GM18909 (cell line): ENCODE results near the gene PMEPA1.

Source experiments
- ATAC-seq: cut with Tn5 transposase; IDR thresholded peaks from one replicate; pipeline ENCODE4 v1.9.1; 2021; ENCODE audit warnings: mild to moderate bottlenecking; ENCODE audit not compliant: unreplicated experiment, poor library complexity

The PMEPA1 gene

DNA sequence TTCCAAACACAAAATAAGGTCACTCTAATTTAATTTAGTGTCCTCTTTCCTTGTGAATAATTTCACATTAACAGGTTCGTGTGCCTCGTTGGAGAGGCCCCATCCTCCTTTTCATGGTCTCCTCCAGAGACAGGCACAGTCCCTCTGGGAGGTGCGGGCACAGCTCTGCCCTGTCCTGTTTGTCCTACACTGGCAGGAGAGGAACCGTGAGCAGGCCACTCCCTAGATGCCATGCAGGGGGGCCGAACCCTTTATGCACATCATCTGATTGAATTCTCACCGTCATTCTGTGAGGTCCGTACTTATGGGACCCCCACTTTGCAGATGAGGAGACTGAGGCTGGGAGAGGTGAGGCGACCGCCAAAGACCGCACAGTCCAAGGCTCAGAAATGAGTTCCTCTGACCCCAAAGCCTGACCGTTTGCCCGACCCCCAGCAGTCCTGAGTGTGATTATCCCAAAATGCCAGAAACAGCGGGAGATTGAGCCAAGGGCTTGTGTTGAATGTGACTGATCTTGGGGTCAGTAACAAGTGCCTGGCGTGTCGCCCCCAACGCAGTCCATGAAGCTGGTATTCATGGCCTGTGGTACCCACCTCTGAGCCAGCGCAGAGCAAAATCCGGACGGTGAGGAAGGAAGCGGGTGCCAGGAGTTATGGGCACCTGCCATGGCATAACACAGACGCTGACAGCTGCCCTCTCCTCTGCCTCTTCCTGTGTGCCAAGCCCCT is 43.5 kb downstream of the PMEPA1 start:
- no peak for ATAC-seq

DNA sequence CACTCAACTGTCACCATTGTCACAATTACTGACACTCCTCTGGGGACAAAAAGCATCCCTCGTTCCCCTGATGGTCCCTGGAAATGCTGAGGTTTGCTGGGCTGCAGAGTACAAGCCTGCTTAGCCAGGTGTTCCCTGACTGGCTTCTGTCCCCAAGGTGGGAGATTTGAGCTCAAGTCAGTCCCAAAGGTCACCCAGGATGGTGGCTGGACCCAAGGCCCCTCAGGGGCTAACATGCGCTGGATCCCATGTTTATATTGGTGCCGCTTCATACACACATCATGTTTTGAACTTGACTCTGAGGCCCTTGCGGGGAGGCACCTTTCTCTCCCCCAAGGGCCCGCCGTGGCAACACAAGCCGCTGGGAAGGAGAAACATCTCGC is 44.2 kb downstream of the PMEPA1 start:
- no peak for ATAC-seq

DNA sequence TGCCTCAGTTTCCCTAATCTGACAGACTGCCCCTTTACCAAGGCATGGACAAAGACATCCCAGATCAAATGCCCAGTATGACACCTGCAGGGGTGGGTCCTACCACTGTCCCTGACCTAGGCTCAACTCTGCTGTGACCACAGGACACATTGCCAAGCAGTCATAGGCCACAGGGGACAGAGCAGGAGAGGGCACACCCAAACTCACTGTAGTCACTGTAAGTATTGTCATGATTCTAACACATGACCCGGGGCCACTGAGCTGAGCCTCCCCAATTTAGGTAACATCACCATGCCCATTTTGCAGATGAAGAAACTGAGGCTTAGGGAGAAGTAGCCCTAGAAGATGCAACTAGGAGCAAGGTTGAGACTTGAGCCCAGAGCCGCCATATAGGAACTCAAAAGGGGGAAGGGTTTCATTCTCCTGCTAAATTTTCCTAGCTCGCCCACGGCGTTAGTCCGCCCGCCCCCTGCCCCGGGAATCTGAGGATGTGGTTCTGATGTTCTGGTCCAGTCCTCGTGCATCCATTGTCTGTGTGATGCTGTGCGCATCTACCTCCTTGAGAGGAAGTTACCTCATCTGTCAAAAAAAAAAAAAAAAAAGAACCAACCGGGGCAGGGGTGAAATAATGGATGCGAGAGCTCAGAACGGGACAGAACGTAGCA is 44.8 kb downstream of the PMEPA1 start:
- no peak for ATAC-seq

DNA sequence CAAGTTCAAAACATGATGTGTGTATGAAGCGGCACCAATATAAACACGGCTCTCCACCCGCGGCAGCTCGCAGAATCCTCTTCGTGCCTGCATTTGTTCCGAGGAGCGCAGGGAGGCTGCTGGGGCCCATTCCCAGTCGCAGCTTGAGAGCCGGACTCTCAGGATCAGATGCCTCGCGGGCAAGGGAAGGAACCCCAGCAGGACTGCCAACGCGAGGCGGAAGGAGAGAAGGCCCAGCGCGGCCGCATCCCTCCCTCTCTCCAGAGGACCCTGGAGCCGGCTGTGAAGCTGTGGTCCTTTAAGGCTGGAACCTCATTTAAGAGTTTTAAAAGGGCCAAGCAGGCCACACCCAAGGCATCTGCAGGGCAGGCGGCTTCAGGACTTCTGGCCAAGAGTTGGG is 45.3 kb downstream of the PMEPA1 start:
- ATAC-seq = no peak

DNA sequence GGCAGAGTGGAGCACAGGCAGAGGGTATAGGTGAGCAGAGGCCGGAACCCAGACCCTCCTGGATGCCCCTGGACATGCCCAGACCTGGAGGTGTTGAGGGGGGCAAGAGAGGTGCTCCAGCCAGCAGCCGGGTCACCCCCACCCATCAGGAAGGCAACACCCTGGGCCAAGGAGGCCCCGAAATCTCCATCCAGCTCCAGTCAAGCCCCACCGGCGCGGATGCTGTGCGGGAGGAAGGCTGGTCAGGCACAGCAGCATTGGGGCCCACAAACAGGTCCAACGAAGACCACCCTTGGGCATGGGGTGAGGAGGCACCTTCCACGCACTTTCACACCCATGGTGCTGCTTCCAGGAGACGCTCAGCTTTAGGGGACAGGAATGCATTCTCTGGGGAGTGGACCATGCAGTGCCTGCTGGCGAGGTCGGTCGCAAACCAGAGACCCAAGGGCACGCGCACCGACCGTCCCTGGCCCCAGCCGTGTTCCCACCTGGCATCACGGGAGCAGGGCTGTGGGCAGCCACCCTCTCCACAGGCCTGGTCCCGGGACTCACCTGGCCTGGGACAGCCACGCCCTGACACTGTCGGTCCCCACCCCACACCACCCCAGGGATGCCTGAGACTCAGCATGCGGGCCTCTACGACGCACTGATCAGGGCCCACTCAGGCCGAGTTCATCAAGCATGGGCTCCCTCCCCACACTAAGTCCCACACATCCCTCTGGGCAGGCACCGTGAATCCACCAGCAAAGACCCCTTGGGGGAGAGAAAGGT is 45.9 kb downstream of the PMEPA1 start:
- ATAC-seq = no peak

DNA sequence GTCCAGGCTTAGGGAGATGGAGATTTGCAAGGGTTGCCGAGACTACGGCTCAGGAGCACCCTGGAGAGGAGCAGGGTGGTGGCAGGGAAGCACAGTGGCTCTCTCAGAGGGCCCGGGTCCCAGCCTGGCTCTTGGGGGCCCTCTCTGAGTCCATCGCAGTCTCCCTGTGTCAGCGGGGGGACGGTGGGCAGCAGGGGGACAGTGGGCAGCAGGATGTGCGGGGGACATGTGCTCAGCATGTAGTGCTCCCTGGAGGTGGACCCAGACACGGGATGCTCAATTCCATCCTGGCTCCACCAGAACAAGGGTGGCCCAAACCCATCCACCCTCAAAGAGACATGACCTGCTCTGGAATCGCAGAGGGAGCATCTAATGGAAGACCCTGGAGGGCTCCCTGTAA is 46.6 kb downstream of the PMEPA1 start:
- no peak for ATAC-seq

DNA sequence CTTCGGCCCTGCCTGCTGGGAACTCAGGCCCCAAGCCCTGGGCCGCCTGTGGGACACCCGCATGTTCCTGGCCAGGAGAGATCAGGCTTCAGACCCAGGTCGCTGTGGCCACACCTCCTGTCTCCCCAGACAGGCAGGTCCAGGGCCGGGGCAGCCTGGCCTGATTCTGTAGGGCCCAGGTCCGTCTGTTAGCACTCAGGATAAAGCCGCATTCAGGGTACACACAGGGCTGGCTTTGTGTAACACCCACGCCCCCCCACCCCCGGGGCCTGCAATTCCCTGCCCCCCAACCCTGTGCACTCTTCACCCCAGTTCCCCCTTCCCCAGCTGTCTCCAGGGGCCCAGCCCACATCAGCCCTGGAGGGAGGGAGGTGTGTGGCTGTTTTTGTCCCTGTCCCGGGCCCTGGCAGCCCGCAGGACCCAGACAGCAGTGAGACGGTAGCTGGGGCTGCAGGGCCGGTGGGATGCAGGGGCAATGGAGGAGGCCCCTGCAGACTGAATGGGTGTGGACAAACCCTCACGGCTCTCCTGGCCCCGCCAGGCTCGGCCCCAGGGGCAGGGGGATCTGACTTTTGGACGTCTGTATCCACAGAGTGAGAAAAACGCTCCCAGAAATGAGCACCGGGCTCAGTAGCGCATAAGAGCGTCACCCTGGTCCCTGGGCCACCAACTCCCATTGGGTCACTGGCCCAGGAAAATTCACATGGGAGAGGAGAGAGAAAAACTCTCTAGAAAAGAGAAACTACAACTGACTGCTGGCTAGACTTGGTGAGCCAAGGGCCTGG is 47.2 kb downstream of the PMEPA1 start:
- ATAC-seq = no peak

DNA sequence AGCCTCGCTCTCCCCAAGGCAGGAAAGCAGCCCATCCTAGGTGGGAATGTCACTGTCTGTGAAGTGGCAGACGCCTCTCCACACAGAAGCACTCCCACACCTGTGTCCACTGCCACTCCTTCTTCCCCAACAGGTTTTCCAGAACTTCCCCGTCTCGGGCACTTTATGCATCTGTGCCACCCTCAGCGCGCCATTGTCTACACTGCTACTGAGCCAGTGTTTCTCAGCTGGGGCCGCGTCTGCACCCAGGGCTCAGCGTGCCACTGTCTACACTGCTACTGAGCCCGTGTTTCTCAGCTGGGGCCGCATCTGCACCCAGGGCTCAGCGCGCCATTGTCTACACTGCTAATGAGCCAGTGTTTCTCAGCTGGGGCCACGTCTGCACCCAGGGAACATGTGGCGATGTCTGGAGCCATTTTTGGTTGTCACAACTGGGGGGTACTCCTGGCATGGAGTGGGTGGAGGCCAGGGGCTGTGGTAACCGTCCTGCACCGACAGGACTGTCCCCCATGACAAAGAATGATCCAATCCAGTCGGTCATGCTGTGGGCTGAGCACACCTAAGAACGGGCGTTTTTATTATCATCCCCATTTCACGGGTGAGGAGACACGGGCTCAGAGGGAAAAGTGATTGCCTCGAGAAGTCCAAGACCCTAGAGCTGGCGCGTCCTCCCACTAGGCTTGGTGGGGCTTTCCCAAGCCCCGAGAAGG is 47.9 kb downstream of the PMEPA1 start:
- ATAC-seq = no peak

DNA sequence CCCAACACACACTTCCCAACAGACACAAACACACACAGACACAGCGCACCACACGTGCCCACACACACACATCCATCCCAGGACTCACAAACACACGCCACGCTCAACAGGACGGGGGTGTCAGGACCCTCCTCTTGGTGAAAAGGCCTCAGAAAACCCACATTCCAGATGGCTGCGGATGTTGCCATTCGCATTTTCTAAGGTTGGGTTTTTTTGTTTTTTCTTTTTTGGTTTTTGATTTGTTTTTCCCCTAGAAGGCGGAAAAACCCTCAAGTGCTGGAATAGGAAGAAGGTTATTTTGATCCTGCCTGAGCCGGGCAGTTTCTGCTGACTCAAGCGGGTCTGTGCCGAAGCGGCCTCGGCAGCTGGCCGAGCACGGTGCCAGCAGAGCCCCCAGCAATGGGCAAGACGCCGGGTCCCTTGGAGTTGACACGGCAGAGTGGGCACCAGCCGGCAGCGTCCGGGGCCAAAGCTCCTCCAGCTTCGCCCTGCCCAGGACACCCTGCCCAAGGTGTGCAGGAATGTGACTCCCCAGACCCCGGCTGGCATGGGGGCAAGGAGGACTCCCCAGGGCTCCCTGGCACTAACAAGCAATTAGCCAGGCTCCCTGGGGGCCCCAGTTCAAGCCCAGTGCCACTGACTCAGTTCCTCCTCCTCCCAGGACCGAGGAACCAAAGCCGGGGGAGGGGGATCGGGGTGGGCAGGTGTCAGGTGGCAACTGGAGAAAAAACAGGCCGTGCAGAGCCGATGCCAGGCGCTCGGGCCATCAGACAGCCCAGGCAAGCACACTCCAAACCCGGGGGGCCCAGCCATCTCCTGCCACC is 48.7 kb downstream of the PMEPA1 start:
- ATAC-seq = no peak

DNA sequence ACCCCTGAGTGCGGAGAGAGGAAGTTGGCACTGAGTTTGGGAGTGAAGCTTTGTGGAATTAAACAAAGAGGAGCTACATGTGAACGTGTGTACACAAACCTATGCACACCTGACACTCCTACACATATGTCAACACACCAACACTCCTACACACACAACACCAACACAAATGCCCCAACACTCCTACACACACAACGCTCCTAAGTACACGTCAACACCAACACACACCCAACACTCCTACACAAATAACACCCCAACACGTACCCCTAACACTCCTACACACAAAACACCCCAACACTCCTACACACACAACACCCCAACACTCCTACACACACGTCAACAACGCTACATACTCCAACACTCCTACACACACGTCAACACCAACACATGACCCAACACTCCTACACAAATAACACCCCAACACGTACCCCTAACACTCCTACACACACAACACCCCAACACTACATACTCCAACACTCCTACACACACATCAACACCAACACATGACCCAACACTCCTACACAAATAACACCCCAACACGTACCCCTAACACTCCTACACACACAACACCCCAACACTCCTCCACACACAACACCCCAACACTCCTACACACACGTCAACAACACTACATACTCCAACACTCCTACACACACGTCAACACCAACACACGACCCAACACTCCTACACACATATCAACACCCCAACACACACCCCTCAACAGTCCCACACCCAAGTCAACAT is 49.5 kb downstream of the PMEPA1 start:
- no peak for ATAC-seq

DNA sequence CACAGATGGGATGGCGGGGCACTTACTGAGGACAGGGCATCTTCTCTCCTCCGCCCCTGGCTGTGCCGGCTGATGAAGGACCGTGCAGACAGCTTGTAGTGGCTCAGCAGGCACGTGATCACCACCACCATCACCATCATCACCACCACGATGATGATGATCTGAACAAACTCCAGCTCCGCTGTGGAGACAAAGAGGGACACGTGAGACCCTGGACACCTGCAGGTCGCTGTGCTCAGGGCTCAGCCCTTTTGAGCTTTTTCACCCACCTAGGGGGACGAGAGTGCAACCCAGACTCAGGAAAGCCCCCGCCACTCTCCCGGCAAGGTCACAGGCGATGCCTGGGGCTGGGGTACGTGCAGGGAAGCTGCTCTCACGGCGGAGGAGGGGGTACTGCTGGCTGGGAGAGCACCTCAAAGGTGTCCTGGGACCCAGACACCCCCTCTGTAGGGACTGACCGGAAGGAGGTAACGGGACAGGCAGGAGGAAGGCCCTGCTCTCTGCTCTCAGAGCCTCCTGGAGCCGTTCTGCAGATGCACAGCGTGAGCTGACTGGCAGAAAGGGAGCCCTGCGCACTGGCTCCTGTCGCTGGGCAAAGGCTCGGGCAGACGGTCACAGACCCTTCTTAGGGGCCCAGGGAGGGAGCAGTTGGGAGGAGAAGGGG is 50.2 kb downstream of the PMEPA1 start:
- ATAC-seq = no peak

DNA sequence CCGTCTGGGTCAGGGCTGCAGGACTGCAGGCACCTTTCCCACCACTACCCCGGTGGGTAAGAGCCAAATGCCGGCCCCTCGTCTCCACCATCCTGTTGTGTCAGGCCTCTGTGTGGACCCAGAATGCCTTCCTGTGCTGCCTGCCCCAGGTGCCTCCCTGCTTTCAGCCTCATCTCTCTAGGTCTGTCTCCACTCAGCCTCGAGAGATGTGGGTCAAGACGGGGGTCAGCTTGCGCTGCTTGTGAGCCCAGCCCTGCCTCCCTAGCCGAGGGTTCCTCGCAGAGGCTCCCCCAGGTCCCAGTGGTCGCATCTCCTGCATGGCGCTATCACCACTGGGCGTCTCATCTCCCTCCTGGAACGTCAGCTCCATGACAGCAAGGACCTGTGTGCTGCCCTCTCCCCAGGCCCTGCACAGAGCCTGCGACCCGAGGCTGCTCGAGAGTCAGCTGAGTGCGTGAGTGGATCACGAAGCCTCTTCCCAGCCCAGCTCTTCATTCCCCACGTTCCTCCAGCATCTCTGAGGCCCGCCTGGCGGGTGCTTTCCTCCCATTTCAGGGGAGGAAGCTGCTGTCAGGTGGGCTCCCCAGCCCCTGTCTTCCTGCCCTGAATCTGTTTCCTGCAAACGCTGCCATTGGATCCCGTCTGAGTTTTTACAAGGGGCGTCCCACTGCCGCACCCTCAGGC is 50.8 kb downstream of the PMEPA1 start:
- no peak for ATAC-seq

DNA sequence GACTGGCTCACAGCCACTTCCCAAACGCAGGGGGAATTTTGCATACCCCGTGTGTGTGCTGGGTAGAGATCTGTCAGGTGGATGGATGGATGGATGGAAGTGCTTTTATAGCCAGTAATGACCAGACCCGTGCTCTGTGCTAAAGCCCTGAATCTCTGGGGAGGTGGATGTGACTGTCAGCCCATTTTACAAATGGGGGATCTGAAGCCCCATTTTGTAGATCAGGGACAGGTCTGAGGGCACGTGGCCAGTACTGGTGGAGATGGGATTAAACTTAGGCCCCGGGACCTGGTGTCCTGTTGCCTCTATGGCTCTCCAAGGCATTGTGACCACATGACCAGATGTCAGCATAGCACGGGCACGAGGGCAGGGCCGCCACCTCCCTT is 51.4 kb downstream of the PMEPA1 start:
- no peak for ATAC-seq

DNA sequence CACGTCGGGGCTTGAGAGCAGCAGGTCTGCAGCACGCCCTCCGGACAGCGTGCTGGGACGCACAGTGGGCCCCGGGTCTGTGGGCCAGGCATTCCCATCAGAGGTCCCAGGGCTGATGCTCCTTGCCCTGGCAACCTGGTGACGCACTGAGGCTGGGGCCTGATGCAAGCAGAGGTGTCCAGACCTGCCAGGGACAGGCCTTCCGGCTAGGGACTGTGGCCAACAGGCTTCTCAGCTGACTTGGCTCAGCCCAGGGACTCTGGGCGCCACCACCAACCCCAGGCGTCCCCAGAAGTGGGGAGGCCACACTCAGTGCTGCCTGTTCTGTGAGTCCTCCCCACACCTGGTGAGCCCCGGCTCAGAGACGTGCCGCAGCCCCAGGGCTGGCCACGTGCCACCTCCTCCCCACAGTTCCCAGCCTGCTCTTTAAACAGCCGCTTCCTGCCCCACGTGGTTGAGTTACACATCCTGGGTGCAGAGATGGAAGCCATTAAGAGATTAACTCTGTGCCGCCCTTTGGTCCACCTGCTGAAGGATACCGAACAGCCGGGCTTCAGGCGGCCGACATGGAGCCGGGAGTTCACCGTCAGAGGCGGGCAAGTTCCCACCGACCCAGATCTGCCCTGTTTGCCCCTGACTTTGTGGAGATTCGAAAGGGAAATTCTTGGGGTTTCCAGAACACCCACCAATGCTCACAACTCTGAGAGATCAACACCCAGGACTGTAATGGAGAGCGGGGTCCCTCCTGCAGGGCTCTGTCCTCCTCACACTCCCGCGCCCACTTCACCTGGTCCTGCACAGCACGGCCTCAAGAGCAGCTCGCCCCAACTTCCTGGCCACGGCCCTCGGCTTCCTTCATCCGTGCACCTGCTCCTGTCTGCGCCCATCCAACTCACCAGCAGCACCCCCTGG is 52.0 kb downstream of the PMEPA1 start:
- ATAC-seq = no peak

DNA sequence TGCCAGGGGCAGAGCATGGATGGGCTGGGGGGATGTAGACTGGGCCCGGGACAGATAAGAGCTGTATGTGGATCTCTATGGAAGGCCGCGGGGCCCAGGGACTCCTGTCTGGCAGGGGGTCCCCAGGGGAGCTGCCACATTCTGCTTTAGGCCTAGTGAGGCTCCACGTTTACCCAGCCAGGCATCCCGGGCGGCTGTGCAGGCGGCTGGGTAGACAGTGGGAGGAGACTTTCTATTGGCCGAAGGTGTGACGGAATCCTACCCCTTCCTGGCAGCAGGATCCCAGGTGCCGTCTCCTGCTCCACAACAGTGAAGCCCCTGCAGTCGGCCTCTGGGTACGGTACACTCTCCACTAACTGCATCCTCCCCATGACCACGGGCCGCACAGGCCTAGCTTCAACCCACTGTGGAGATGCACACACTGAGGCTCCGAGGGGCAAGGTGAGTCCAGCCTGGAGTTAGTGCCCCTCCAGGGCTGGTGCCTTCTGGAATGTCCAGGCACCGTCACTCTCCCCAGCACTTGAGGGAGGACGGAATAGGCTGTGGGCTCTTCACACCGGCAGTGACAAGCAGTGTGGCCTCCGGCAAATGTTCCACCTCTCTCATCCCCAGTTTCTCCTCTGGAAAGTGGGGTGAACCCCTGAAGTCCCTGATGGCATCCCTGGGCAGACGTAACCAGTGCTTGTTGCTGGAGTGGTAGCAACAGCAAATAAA is 52.8 kb downstream of the PMEPA1 start:
- ATAC-seq = no peak

DNA sequence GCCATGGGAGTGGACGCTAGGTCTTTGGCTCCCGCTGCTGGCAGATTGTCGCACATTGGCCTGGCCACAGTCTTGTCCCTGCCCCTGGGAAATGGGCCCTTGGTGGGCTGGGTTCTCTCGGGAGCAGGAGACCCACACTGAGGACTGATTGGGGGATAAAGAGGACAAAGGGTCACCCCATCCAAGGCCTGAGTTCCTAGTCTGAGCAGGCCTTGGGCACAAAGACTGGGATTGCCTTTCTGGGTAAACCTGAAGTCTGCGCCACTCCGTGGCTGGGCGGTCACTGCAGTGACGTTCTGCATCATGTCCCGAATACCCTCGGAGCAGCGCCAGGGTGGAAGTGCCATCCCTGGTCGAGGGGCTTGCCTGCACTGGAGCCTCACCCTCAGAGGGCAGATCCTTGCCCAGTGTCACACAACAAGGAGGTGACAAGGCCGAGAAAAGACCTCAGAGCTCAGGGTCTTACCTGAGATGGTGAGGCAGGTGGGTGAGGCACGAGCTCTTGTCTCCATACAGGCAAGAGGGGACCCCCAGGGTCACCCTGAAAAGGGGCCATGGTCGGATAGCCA is 53.5 kb downstream of the PMEPA1 start:
- no peak for ATAC-seq
